ENCODE data around the gene CXCL9. TPM values are rescaled to one million over a fixed set of nuclear protein-coding genes. Genes with fewer than 3 reads are reported as not detected.
"Not testable (repeated sequence)": the region's sequence is repeated elsewhere in the genome, so short reads cannot be mapped to it uniquely, and the experiment has no call there.

The CXCL9 gene
- 100 to 1,000 TPM in 1 of 10 donors, 1 to 10 TPM in 2, under 1 TPM in 7; 0.10 to 396 (median 0.60) TPM for total RNA-seq
- polyA plus RNA-seq: under 1 TPM; 0.37 to 0.48 TPM
- long read RNA-seq, donor 1: 0 reads
- long read RNA-seq, donor 2: 0 reads
- long read RNA-seq, donor 3: 0 reads

DNA sequence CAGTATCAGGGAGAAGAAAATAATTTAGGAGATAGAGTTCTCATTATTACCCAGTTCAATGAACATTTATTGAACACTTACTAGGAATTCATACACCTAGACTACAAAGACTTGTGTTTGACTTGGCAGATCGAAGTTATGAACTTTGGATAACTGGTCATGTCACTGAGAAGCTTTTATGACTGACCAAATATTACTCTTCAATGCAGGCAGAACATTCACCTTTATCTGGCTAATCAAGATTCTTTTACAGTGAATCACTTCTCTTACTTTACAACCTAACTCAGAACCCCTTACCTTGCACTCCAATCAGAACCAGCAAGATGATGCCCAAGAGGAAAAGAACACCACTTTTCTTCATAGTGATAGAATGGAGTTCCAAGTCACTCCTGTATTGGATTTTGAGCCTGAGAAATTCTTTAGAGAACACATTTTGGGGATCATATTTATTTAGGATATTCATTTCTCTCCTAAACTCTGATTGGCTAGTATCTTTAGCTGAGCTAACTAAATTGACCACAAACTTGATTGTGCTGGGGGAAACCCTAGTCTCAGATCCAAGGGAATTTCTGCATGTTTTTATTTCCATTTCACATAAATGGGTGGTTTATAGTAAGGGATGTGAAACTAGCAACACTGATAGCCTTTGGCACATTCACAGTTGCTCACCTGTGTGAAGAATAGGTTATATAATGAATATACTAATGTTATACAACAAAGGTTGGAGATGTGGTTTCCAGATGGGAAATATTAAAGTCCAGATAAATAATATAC lies at the start of gene CXCL9:
CXCL9 (minus strand) TSS at position 421 of the 774 bp plus-strand sequence; CDS start at position 361, 60 bp downstream.
- DNase-seq (no peak), ATAC-seq (no peak)
- H3K27ac ChIP-seq: no peak within 1 kb of the TSS
- WGBS, 2 donors: 72 to 82% methylated on average over 1 of the region's 1 CpG
- peaks cover under 1 to 29% (median 18%) of the 10 kb centered on the region in 9 donors for H3K4me1 ChIP-seq
- H3K27me3 ChIP-seq: no peaks in the 10 kb centered on the region
- H3K9me3 ChIP-seq: no peaks in the 10 kb centered on the region
- H3K36me3 ChIP-seq: no peaks in the 10 kb centered on the region
- TF ChIP-seq, protein P1, sequence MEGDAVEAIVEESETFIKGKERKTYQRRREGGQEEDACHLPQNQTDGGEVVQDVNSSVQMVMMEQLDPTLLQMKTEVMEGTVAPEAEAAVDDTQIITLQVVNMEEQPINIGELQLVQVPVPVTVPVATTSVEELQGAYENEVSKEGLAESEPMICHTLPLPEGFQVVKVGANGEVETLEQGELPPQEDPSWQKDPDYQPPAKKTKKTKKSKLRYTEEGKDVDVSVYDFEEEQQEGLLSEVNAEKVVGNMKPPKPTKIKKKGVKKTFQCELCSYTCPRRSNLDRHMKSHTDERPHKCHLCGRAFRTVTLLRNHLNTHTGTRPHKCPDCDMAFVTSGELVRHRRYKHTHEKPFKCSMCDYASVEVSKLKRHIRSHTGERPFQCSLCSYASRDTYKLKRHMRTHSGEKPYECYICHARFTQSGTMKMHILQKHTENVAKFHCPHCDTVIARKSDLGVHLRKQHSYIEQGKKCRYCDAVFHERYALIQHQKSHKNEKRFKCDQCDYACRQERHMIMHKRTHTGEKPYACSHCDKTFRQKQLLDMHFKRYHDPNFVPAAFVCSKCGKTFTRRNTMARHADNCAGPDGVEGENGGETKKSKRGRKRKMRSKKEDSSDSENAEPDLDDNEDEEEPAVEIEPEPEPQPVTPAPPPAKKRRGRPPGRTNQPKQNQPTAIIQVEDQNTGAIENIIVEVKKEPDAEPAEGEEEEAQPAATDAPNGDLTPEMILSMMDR (IDR thresholded peaks at IDR 0.05): no peak
- H3K4me3 ChIP-seq: no peak within 1 kb of the TSS
- intact Hi-C loops (cut with DNase I): no loop called here

DNA sequence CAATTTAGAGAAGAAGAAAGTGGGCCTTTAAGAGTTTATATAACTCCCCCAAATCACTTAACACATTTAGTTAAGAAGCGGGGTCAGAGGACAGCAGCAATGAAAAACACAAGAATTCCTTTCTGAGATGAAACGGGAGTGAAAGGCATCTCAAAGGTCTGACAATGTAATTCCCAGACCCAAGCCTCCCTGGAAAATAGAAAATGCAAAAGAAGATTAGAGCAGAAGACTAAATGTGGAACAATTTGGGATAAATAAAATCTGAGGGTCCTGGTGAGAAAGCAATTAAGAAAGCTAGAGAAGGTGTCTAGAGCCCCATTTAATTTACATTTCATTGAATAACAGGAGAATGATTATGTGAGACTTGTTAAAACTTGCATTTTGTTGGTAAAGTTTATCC lies 48.1 kb upstream of the CXCL9 start:
- Histone ChIP-seq H3K4me1 (peaks cover 0 to 12% (median 0%) of the 10 kb centered on the region in 9 donors), H3K9me3 (no peaks in the 10 kb centered on the region), H3K36me3 (no peaks in the 10 kb centered on the region), H3K27ac (no peak overlapping the region), H3K4me3 (no peak overlapping the region), H3K27me3 (peaks cover 0 to 20% (median 0%) of the 10 kb centered on the region in 7 donors)
- 77 to 83% methylated on average over 2 of the region's 2 CpGs for WGBS, 2 donors
- DNase-seq: no peak
- TF ChIP-seq, protein P1 (IDR thresholded peaks at IDR 0.05): no peak
- ATAC-seq: no peak
- intact Hi-C loops (cut with DNase I): no loop called here

DNA sequence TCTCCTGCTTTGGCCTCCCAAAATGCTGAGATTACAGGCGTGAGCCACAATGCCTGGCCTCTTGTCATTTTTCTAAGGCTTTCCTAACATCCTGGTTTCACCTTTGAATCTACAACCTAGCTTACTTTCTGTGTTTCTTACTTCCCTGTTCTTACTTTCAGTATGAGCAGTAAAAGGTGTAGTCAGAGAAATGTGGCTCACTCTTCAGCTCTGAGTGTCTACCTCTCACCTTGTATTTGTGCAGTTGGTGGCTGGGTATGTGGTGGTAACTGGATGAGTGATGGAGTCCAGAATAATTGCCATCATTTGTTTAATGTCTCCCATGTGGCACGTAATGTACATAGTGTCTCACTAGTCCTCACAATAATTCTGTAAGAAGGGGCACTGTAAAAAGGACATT lies 47.7 kb upstream of the CXCL9 start:
- Histone ChIP-seq H3K4me1 (peaks cover 0 to 8% (median 0%) of the 10 kb centered on the region in 9 donors), H3K9me3 (no peaks in the 10 kb centered on the region), H3K27ac (no peak overlapping the region), H3K4me3 (no peak overlapping the region), H3K27me3 (peaks cover 0 to 20% (median 0%) of the 10 kb centered on the region in 7 donors), H3K36me3 (no peaks in the 10 kb centered on the region)
- TF ChIP-seq, protein P1 (IDR thresholded peaks at IDR 0.05): no peak
- WGBS, 2 donors: 85 to 90% methylated on average over 2 of the region's 2 CpGs
- ATAC-seq (no peak), DNase-seq (no peak)
- intact Hi-C loops (cut with DNase I): no loop called here

DNA sequence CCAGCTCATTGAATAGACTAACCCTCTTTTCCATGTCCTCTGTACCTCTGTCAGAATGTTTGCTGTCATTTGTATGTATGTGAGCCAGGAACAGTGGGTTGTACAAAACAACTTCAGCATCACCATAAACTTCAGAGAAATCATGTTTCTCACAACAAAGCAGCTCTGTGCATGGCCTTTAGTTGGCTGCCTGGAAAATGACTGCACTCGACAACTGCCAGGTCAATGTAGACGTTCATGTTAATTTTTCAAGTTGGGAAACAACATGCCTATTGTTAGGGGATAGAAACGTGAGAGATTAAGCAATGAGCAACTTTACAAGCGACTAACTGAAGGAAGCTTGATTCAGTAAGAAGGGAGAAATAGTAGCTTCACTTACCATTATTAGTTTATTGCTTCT lies 46.4 kb upstream of the CXCL9 start:
- intact Hi-C loops (cut with DNase I): no loop called here
- Histone ChIP-seq H3K4me1 (no peaks in the 10 kb centered on the region), H3K4me3 (no peak overlapping the region), H3K27ac (no peak overlapping the region), H3K27me3 (peaks cover 0 to 20% (median 0%) of the 10 kb centered on the region in 7 donors), H3K9me3 (no peaks in the 10 kb centered on the region), H3K36me3 (no peaks in the 10 kb centered on the region)
- TF ChIP-seq, protein P1 (IDR thresholded peaks at IDR 0.05): no peak
- DNase-seq: no peak
- 32 to 43% methylated on average over 4 of the region's 4 CpGs for WGBS, 2 donors
- no peak for ATAC-seq

DNA sequence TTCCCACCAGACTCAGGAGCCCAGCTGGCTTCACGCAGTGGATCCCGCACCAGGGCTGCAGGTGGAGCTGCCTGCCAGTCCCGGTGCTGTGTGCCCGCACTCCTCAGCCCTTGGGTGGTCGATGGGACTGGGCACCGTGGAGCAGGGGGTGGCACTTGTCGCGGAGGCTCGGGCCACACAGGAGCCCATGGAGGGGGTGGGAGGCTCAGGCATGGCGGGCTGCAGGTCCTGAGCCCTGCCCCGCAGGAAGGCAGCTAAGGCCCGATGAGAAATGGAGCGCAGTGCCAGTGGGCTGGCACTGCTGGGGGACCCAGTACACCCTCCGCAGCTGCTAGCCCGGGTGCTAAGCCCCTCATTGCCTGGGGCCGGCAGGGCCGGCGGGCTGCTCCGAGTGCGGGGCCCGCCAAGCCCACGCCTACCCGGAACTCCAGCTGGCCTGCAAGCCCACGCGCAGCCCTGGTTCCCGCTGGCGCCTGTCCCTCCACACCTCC lies 43.3 kb upstream of the CXCL9 start:
- DNase-seq: not testable (repeated sequence)
- 87 to 93% methylated on average over 26 to 27 of the region's 27 CpGs for WGBS, 2 donors

DNA sequence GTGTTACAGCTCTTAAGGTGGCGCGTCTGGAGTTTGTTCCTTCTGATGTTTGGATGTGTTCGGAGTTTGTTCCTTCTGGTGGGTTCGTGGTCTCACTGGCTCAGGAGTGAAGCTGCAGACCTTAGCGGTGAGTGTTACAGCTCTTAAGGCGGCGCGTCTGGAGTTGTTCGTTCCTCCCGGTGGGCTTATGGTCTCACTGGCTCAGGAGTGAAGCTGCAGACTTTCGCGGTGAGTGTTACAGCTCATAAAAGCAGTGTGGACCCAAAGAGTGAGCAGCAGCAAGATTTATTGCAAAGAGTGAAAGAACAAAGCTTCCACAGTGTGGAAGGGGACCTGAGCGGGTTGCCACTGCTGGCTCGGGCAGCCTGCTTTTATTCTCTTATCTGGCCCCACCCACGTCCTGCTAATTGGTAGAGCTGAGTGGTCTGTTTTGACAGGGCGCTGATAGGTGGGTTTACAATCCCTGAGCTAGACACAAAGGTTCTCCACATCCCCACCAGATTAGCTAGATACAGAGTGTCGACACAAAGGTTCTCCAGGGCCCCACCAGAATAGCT lies 42.6 kb upstream of the CXCL9 start:
- 89 to 90% methylated on average over 15 to 16 of the region's 17 CpGs for WGBS, 2 donors
- DNase-seq; H3K9me3 ChIP-seq; intact Hi-C loops (cut with DNase I); H3K36me3 ChIP-seq; H3K4me1 ChIP-seq; H3K27ac ChIP-seq; ATAC-seq; H3K4me3 ChIP-seq: not testable (repeated sequence)
- peaks cover 0 to 10% (median 0%) of the 10 kb centered on the region in 7 donors for H3K27me3 ChIP-seq

More for the DNA sequence above, 43.3 kb upstream of the CXCL9 start:
- H3K27ac ChIP-seq; H3K36me3 ChIP-seq; ATAC-seq; H3K9me3 ChIP-seq; intact Hi-C loops (cut with DNase I); H3K4me3 ChIP-seq; H3K4me1 ChIP-seq: not testable (repeated sequence)
- H3K27me3 ChIP-seq: peaks cover 0 to 10% (median 0%) of the 10 kb centered on the region in 7 donors

DNA sequence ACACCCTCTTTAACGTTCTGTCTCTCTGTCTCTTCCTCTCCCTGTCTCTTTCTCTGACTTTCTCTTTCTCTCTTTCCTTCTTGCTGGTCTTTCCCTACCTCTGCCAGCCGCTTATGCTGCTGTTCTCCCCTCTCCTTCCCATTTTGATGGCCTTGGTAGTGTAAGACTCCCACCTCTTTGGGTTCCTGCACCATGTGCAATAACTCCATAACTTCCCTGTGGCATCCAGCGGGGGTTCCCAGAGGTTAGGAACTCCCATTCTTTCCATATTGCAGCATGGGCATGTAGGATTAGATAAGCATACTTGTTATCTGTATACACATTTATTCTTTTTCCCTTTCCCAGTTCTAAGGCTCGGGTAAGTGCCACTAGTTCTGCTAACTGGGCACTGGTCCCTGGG lies 37.4 kb upstream of the CXCL9 start:
- H3K9me3 ChIP-seq: not testable (repeated sequence)

More for the DNA sequence above, 37.4 kb upstream of the CXCL9 start:
- H3K4me3 ChIP-seq; H3K36me3 ChIP-seq; intact Hi-C loops (cut with DNase I); DNase-seq; H3K4me1 ChIP-seq; ATAC-seq; H3K27ac ChIP-seq; H3K27me3 ChIP-seq: not testable (repeated sequence)
- 77 to 82% methylated on average over 4 of the region's 4 CpGs for WGBS, 2 donors
